GM19468 (cell line): ENCODE data around the gene RHBDF1.

Source experiments
- ATAC-seq: cut with Tn5 transposase; IDR thresholded peaks from one replicate; pipeline ENCODE4 v1.9.1; 2021; ENCODE audit warnings: mild to moderate bottlenecking, moderate library complexity, moderate number of reproducible peaks; ENCODE audit not compliant: unreplicated experiment; ENCODE audit errors: extremely low read depth

Gene RHBDF1, protein sequence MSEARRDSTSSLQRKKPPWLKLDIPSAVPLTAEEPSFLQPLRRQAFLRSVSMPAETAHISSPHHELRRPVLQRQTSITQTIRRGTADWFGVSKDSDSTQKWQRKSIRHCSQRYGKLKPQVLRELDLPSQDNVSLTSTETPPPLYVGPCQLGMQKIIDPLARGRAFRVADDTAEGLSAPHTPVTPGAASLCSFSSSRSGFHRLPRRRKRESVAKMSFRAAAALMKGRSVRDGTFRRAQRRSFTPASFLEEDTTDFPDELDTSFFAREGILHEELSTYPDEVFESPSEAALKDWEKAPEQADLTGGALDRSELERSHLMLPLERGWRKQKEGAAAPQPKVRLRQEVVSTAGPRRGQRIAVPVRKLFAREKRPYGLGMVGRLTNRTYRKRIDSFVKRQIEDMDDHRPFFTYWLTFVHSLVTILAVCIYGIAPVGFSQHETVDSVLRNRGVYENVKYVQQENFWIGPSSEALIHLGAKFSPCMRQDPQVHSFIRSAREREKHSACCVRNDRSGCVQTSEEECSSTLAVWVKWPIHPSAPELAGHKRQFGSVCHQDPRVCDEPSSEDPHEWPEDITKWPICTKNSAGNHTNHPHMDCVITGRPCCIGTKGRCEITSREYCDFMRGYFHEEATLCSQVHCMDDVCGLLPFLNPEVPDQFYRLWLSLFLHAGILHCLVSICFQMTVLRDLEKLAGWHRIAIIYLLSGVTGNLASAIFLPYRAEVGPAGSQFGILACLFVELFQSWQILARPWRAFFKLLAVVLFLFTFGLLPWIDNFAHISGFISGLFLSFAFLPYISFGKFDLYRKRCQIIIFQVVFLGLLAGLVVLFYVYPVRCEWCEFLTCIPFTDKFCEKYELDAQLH

GRCh38 chr16:72561-73548 lies at the start of gene RHBDF1:
Gene RHBDF1, minus strand, starts transcription at chr16:72631. Its CDS starts 7,616 bp downstream, at chr16:65015.
- ATAC-seq = no peak

GRCh38 chr16:120756-121155 lies 48.3 kb upstream of the RHBDF1 start:
- ATAC-seq = no peak

DNA sequence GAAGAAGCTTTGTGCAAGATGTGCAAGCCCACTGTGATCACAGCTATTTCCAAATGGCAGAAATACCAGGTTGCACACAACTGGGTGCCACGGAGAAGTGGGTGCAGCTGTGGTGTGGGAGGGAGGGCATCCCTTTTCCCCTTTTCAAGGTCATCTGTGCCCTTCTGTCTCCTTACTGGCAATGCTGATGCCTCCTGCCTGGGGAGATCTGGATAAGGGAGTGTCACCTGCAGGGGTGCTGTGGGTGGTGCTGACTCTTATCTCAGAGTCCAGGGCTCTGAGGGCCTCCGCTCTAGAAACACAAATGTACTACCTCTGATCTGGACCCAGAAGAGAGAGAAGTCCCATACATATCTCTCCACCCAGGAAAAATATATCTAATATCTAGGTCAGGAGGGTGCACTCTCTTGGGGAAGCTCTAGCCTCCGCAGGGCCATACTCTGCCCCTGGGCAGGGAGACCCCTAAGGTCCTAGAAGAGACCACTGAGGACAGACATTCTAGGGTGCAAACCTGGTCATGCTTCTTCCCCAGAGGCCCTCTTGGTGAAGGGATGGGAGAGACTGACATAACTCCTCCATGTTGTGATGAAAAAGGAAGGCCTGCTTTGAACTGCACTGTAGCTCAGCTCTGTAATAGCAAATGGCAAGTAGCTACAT lies 47.5 kb upstream of the RHBDF1 start:
- ATAC-seq = no peak

DNA sequence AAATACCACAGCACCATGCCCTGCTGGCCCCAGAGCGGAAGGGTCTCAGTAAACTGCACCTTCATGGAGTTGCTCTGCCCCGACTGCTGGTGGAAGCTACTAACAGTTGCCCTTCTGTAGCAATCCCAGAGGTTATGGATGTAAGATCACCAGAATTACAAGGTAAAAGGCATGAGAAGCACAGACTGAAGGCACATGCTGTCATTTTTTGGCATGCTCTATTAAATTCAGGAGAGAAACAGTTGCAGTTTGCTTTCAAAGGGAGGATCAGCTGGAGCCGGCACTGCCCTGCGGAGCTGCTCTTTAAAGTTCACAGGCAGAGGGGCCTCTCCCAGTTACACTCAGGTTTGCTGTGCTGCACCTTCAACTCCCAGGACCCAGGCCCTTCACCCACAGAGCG lies 46.9 kb upstream of the RHBDF1 start:
- no peak for ATAC-seq

DNA sequence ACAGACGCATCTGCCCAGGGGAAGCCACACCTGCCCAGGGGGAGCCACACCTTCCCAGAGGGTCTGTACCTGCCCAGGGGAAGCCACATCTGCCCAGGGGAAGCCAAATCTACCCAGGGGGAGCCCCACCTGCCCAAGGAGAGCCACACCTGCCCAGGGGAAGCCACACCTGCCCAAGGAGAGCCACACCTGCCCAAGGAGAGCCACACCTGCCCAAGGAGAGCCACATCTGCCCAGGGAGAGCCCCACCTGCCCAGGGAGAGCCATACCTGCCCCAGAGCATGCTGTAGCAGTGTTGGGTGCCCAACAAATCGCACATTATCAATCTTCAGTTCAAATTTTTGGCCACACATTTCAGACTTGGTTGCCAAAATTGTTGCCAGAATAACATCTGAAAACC lies 46.4 kb upstream of the RHBDF1 start:
- no peak for ATAC-seq

DNA sequence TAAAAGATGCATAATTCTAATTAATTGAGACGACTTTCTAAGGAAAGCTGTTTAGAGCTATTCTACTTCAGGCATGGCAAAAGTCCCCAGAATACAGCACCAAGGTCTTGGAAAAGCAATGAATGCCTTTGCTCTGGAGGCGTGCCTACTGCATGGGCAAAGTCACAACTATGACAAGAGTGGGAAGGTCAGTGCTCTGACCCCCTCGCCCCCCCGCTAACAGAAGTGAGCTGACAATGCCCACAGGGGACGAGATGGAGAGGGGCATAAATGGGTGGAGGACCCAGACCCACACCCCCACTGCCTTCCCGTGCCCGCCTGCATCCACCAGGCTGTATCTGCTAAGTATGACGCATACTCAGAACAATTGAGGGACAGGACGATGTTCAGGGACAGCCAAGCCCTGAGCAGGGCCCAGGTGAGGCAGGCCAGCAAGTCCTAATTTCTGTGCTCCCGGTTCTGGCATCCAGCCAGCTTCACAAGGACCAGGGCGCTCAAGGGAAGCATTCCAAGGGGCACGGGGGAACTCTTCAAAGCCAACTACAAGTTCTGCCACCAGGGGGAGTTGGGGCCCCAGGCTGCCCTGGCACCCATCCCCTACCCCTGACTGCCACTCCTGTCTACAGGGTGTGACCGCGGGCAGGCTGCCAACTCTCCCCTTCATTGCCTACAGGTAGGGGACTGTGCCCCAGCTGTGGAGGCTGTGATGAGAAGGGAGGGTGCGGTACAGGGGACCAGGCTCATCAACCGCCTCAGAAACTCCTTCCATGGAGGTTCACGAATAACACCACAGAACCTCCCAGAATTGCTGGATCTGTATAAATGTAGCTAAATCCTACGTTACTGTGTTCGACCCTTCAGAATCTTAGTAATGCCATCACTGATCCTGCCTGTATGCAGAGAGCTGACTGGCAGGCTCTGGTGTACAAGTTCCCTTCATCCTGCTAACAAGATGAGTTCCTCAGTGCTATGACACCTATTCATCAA lies 45.2 kb upstream of the RHBDF1 start:
- no peak for ATAC-seq

DNA sequence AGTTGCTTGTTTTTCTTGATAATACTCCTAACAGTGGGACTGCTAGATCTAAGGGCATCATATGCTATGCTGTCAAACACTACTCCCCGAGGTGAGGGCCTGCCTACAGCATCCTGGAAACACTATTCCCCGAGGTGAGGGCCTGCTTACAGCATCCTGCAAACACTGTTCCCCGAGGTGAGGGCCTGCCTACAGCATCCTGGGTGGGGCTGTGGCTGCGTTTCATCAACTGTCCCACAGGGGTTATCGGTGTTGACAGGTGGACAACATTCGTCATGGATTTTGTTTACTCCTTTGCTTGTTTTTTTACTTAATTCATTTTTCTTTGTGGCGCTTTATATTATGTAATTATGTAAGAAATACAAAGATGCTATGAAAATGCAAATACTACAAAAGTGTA lies 43.6 kb upstream of the RHBDF1 start:
- no peak for ATAC-seq

DNA sequence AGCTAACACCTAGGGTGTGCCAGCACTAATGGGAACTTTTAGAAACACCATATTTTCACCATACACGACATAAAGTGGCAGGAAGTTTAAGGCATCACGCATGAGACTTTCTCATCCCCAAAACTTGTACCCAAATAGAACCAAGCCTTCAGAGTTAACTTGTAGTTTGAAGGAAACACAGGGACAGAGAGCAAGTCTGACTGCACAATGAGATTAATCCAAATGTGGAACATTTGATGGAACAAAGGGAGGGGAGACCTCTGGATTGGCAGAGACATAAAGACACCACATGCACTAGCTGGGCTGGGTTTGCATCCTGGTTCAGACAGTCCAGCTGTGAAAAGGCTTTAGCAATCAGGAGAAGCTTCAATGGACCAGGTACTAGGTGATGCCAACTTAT lies 41.9 kb upstream of the RHBDF1 start:
- no peak for ATAC-seq

DNA sequence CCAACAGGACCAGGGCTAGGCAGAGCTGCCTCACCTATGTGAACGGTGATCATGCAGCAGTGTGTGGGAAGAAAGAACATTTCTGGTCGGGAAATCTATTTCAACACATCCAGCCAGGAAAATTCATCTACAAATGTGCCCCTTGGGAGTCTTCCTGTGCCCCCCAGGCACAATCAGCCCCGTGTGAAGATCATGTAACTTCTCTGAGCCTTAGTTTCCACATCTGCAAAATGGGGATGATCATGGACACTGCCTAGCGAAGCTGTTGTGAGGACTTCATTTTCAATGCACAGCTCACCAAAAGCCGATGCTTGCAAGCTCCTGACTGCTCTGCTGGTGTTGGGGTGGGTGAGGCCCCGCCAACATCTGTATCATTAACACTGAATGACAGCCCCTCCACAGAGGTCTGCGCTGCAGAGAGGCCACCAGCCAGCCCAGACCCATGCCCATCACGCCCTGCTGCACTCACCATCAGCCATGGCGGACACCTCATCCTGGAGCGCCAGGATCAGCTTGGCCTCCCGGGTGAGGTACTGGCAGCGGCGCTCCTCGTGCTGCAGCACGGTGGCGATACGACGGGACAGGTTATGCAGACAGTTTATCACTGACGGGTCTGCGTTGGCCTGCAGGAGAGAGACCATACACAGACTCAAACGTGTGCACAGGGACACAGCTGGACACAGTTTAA lies 39.9 kb upstream of the RHBDF1 start:
- ATAC-seq = no peak

DNA sequence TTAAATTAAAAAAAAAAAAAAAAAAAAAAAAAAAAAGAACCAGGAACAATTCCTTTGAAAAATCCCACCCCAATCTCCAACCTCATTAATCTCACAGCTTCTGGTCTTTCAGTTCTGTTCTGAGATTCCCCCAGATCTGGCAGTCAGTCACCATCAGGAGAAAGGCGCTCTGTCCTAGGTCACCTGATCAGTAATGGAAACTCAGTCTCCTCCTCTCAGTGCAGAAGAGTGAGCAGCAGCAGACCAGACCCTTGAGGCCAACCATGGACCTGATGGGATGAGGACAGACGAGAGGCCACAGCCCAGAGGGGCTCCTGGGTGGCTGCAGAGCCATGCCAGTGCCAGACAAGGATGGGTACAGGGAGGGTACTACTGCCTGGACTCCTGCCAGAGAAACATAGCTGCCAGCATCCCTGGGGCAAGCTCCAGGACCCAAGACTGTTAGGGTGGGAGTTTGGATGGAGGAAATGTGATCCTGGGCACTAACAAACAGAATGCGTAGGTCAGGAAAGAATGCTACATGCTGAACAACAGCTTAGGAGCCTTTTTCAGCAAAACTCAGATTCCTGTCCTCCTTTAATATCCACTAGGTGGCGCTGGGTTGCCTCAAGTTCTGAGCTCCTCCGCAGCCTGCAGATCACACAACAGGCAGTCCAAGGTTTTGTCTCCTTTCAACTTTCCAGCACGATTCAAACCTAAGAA lies 34.3 kb upstream of the RHBDF1 start:
- no peak for ATAC-seq

GRCh38 chr16:105521-105920 lies 33.1 kb upstream of the RHBDF1 start:
- no peak for ATAC-seq

DNA sequence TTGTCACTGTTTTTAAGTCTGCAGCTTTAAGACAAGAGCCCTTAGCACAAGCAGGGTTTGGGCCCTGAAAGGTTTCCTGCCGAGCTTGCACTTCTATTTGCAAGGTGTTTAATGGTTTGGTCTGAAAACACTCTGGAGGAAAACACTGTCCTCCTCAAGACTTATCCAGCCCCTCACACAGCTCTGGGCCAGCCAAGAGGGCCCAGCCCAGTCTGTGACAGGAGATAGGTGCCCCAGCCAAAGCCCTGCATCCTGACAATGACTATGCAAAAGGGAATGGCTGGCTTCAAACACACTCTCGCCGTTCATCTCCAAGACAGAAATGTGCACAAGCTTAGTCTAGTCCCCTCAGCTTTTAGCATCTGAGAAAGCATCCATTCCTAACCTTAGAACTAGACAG lies 32.5 kb upstream of the RHBDF1 start:
- ATAC-seq = no peak

- no peak for ATAC-seq
These were observed 31.9 kb upstream of the RHBDF1 start for GRCh38 chr16:104355-104754.

GRCh38 chr16:102060-102855 lies 29.8 kb upstream of the RHBDF1 start:
- no peak for ATAC-seq

DNA sequence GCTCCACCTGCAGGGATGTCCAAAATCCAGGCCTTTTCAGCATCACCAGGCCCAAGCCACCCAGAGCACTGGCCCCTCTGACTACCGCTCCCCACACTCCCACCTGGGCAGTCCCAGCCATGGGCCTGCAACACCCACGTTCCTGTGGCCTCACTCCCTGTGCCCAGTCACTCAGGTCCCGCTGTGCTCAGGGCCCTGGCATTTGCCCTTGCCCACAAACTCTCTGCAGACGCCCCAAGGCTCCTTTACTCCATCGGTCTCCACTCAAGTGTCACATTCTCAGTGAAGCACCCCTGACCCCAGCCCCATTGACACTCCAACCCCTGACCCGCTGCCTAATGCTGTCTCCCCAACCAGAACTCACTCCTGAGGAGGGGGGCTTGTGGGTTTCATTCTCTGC lies 29.2 kb upstream of the RHBDF1 start:
- ATAC-seq = no peak

GRCh38 chr16:100989-101388 lies 28.6 kb upstream of the RHBDF1 start:
- ATAC-seq = no peak

DNA sequence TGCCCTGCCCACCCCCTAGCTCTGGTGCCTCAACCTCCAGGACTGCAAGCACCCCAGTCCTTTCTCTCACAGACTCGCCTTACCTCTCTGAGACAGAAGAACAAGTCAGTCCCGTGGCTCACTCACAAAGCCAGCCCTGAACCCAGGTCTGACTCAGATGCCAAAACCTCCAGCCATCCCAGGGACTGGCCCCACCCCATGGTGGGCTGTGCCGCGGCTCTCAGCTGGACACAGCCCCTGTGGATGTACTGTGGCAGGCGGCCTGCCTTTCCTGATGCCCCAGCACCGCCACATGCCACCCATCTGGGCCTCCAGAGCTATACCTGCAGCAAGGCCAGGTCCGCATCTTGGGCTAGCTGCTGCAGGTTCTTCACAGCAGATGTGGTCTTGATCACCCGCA lies 25.4 kb upstream of the RHBDF1 start:
- ATAC-seq = no peak
